GM18502 (cell line): Measurements from ENCODE around the gene KCNC1.

ENCODE experiments used
- ATAC-seq: cut with Tn5 transposase; IDR thresholded peaks from one replicate; pipeline ENCODE4 v1.9.1; 2021; ENCODE audit warnings: mild to moderate bottlenecking; ENCODE audit not compliant: unreplicated experiment, poor library complexity

KCNC1 gene

DNA sequence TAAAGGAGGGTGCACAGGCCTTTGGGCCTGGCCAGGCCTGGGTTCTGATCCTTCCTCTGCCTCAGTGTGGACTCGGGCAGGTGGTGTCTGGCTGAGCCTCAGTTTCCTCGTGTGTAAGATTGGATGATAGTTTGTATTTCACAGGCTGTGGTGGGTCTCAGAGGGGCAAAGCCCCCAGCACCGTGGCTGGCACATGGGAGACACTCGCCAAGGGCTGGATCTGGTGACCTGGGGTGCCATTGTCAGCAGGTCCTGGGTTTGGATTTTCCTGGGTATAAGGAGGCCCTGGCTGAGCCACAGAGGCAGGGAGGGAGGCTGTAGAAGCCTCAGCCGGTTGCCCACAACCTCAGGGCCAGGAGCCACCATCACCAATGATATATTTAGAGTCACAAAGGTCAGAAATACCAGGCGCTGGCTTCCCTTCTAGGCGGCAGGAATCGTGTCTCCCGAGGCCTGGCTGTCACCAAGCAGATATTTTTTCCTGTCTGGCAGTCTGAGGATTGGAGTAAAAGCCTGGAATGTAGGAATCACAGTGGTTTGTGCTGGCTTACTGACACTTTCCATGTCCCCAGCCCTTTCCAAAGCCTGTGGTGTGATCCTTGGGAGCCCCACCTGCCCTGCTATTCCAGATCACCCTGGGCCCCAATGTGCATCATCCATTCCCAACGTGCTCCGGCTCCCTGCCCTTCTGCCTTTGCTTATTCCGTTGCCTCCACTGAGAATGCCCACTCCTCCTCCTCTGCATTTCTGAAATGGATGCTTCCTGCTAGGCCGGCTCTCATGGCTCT, 15.6 kb downstream of the KCNC1 start:
- ATAC-seq: no peak

DNA sequence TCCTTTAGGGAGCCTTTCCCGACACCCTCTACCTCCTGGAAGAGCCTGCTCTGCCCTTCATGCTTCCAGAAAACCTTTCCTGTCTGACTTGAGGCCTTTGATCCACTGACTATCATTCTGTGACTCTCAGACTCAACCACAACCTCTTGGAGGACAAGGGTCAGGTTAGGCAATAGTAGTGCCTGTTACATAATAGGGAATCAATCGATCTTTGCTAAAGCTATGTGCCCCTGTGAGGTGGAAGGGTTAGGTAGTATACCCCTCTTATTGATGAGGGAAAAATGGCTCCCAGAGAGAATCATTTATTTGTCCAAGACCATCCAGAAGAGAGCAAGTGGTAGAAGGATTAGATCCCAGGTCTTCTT, 16.2 kb downstream of the KCNC1 start:
- ATAC-seq: no peak

DNA sequence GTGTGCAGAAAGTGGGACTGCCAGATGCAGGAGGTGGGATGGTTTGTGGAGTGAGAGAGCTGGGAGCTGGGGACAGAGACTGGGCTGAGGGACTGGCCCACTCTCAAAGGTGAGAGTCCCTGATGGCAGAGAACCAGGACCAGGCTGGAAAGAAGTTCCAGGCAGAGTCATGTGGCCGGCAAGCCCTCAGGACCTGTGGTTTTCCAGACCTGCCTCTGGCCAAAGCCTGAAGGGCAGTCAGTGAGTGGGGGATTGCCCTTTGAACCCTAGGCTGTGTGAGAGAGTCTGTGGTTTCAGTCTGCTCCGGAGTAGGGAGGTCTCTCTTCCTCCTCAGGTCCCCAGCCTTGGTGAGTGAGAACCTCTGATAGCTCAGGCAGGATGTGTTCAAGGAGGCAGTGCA, 17.0 kb downstream of the KCNC1 start:
- no peak for ATAC-seq

DNA sequence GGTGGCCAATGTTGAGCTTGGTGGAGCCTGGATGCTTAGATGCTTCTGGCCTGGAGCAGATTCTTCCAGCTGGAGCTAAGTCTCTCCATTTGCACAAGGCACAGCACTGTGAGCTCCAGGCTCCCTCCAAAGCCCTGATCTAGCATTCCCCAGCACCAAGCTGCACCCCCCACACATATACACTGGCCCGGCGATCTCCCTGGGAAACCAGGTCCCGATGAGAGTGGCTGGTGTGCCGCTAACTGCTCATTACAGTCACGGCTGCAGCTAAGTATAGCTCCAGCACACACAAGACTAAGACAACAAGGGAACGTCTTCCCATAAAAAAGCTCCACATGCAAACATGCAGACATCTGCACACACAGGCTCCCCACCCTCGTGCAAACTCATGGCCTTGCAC, 17.6 kb downstream of the KCNC1 start:
- no peak for ATAC-seq

DNA sequence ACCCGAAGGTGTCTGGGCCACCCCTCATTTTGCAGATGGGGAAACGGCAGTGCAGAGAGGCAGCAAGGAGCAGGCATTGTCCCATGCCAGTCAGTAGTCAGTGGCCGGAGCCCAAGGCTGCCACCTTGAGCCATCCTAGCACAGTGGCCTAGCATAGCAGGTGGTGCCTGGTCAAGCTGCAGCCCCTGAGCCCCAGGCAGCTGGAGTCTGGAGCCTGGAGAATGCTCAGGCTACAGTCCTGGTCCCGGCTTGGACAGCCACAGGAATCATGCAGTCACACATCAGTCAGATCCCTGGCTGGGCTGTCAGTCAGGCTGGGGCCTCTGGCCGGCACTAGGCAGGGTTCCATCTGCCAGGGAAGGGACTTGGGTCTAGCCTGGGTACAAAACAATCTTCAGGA, 18.6 kb downstream of the KCNC1 start:
- no peak for ATAC-seq

DNA sequence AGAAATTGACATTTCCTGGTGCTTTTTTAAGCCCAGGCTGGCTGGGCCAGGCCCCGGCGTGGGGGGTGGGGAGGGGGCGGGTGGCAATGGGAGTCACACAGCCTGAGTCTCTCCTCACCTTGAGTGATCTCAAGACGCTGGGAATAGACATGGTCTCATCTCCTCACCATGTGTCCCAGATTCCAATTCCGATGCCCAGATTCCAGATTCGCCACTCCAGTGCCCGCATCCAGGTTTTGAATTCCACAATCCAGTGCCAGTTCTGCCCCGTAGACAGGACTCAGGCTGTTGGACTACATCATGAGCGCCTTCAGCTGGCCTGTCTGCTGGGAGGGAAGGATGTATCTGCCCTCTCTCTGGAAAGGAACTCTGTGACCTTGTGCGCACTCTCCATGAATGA, 19.1 kb downstream of the KCNC1 start:
- no peak for ATAC-seq

DNA sequence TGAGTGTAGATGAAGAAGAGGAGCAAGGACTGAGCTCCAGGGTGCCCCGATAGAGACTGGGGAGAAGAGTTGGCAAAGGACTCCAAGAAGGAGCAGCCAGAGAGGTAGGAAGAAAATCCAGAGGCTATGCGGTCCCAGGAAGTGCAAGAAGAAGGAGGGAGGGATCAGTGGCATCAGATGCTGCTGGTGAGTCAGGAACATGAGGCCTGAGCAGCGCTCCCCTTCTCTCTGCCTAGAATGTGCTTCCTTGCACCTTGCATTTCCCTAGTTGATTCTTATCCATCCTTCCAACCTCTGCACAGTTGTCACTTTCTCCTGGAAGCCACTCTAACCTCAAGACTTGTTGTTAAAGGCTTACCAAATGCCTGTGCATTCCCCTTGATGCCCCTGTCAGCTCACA, 21.3 kb downstream of the KCNC1 start:
- ATAC-seq: no peak

DNA sequence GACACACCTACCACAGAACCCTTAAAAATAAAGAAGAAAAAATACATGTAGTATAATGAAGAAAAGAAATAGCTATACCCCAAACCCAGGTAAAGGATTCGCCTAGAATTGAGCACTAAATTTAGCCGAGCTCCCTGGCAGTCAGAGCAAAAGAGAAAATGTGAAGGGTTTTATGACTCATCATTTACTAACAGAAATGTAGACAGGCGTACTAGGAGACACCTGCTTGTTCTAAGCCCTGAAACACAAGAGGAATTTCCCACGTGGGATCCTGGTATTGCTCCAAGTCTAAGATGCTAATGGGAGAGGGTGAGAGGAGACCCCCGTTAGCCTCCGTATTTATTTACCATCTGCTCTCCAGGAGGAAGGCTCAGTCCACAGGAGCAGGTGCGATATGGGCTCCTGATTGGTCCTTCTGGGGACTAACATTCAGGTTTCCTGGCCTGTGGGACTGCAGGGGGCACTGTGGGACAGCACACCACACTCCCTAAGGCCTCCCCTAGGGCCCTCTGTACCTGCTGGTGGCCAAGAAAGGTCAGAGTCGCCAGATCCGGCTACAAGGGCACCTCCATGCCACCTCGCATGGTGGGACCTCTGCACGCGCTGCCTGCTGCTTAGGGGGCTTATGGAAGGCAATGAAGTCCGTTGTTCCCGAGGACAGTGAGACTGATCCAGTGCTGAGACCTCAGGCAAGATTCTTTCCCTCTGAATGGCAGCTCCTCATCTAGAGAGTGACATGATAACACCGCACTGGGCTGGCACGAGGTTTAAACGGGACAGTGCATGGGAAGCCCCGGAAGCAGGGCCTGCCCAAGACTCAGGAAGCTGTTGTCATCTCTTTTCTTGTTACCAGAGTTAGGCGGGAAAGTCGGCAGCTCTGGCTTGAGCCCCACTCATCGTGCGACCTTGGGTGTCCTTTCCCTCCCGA, 25.8 kb downstream of the KCNC1 start:
- peak; percentile 73 for ATAC-seq

DNA sequence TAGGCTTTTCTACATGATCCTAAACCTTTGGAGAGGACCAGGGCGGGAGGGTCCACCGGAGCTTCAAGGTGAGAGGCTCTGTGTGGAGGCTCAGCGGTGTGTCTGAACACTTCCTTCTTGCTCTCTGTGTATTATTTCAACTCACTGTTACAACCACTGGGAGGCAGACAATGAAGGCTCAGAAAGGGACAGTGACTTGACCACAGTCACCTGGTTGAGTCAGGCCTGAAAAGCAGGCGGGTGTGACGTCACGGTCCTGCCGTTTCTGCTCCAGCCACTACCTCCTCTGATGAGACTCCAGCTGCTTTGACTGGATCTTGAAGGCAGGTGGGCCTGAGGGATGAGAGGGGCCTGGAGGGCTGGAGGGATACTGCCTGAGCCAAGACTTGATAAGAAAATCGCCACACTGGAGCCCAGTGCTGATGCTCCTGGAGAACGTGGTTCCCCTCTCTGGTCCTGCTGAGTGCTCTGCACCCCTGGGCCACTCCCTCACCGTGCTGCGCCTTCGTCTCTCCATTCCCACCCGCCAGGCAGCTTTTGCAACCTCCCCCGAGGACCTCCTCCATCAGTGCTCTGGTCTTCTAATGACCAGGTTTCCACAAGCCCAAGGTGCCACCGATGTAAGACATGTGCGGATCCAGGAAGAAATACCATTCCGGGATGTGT, 27.9 kb downstream of the KCNC1 start:
- no peak for ATAC-seq

DNA sequence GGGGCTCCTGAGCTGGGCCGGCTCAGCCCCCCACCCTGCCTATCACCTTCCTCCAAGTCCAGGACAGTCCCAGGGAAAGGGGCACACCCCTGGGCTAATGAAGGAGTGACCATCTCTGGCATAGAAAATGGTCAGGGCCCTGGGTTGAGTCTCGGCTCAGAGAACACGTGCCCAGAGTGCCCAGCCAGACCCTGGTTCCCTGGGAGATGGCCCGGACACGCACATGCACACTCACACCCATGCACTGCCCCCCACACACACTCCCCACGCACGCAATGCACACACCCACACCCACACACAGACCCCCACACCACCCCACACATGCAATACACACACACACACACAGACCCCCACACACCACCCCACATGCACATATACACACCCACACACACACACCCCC, 28.7 kb downstream of the KCNC1 start:
- ATAC-seq: no peak

DNA sequence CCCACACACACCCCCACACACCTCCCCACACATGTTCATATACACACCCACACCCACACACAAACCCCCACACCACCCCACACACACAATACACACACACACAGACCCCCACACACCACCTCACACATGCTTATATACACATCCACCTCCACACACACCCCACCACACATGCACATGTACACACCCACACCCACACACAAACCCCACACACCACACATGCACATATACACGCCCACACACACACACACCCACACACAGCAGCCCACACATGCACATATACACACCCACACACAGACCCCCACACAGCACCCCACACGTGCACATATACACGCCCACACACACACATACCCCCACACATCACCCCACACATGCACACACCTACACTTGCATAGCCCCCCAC, 29.1 kb downstream of the KCNC1 start:
- ATAC-seq: no peak

DNA sequence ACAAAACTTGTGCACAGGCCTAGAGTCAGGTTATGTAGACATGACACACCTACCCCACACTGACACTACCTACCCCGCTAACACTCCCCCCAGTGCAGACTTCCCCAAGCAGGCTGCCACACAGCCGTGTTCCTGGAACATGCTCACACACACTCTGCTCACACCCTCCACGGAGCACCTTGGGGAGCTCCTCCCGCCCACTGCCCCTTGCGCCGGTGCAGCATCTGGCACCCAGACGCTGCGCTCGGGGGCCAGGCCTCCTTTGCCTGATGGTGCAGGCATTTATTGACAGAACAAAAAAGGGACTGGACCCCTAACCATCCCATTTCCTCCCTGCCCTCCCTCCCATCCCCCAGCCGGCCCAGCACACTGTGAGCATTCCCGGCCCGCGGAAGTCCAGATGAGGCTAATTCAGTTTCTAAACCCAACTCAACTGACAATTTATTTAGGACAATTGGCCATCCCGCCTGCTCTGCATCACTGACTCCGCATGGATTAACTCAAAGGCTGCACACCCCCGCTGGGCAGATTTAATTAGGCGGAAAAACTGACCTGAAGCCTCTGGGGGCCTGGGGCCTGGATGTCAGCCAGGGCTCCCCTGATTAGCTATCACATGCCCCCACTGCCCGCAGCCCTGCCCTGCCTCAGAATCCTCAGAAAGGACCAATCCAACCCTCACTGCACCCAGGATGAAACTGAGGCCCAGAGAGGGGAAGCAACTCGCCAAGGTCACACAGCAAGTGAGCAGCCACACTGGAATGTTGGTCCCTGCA, 30.1 kb downstream of the KCNC1 start:
- ATAC-seq: no peak

DNA sequence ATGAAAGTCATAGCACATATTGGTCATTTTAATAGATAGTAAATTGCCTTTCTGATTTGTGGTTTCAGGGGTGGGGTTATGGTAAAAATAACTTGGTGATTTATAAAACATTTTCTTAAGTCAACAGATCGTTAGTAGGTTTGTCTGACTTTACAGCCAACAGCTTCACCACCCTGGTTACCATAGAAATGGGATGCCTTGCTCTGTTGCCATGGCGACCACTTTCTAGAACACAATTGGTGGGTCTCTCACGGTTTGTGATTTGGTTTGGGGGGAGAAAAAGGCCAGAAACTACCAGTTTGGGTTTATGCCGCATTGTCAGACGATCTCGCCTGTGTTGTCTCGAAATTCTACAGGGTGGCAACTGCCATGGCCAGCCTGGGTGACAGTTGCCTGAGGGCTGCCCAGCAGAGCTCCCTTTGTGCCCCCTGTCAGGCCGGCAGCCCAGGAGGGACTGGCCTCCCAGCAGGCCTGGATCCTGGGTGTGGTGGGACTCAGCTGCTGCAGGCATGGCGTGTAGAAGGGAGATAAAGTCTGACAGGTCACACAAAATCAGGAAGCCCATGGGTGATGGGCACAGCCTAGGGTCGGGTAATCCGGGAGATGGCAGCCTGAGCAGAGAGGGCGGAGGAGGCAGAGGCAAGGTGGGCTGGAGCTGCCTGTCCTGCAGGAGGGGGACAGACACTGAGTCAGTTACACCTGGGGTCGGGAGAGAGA, 30.9 kb downstream of the KCNC1 start:
- ATAC-seq: no peak

DNA sequence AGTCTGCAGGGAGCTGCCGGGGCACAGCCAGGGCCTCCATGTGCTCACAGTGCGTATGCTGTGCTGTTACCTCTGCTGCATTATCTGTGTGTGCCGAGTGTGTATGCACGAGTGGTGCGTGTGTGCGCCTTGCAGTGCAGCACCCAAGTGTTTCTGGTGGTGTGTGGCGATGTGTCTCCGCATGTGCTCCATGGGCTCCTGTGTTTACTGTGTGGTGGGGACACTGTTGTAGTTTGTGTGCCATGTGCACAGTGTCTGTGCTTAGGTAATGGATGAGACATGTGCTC, 31.4 kb downstream of the KCNC1 start:
- ATAC-seq: no peak

DNA sequence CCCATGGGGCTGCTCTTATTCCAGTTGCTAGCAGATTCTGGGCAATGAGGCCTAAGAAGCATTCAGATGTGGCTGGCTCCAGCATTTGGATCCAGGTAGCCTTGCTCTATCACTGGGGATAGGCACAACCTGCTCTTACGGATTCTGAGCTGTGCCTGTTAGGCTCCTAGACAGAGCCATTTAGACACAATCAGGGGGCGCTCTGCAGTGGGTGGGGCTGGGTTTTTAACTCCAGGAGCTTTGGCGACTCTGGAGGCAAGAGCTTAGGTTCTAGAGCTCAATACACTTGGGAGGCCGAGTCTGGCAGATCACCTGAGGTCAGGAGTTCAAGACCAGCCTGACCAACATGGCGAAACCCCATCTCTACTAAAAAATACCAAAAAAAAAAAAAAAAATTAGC, 32.0 kb downstream of the KCNC1 start:
- ATAC-seq: no peak

DNA sequence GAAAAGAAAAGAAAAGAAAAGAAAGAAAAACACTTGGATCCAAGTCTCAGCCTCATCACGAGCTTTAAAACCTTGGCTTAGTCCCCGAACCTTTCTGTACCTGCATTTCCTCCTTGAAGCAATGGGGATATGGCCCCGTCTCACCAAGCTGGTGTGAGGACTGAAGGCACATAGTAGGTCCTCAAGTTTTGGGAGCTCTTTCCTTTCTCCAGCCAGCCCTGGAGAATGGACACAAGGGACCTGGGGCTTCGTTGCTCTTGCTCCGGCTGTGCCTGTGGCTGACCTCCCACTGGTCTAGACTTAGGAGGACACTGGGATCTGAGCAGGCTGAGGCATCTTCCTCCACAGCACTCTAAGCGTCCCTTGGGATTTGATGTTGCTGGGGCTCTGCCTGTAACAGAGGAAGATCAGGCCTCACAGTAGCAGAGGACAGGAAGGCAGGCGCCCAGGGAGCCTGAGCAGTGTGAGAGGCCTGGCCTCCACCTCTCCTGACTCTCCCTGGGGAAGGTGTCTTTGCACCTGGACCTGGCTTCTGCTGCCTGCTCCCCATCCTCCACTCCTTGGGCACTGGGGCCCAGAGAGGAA, 32.8 kb downstream of the KCNC1 start:
- no peak for ATAC-seq

DNA sequence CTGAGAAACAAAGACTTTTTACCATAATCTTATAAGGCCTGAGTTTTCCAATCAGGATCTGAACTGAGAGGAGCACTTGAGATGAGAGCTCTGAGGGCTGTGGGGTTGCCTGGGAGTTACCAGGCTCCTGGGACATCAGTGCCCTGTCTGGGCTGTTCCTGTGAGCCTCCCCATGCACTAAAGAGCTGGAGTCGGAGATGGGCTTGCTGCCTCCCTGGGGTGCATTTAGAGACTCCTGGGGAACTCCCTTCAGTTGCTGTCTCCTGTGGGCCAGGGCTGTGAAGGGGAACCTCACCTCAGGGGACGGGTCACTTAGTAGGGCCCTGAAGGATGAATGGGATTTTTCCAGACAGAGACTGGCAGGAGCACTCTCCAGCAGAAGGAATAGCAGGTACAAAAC, 33.3 kb downstream of the KCNC1 start:
- no peak for ATAC-seq

DNA sequence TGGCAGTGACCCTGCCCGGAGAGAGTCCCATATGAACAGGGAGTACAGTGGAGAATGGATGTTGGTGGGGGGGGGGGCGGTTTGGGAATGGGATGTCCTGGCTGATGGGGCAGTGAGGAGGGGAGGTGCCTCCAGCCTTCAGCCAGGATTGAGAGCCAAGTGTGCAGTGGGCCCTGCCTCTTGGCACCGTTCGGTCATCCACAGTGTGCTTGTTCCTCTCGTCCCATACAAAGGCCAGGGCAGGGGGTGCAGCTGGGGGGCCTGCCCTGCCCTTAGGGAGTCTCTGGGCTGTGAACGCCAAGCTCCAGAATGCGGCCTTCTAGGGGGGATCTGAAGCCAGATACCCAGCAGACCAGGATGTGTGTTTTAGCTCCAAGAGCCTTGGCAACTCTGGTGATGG, 34.0 kb downstream of the KCNC1 start:
- no peak for ATAC-seq

DNA sequence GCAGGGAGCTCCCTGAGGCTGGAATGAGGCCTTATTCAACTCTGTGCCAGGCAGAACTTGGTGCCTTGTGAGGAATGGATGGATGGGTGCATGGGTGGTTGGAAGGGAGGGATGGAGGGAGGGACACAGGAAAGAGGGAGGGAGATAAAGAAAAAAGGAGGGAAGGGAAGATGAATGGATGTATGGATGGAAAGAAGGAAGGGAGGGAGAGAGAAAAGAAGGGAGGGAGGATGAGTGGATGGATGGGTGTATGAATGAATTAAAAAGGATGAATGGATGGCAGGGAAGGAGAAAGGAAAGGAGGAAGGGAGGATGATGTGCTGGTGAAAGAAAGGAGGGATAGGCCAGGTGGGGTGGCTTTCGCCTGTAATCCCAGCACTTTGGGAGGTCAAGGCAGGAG, 34.6 kb downstream of the KCNC1 start:
- no peak for ATAC-seq
